HG02840 (cell line): ENCODE data around the gene SYNGR4.
A peak's percentile ranks its signal among the peaks of the same experiment; 100 is the strongest.

Experiments
- ATAC-seq: cut with Tn5 transposase; IDR thresholded peaks from one replicate; pipeline ENCODE4 v1.9.1; 2021; ENCODE audit warnings: mild to moderate bottlenecking, moderate library complexity, moderate number of reproducible peaks; ENCODE audit not compliant: unreplicated experiment, low FRiP score

The SYNGR4 gene

GRCh38 chr19:48340995-48341394 is 23.2 kb upstream of the SYNGR4 start:
- ATAC-seq = no peak

- no peak for ATAC-seq
Measured at GRCh38 chr19:48341515-48342413, 22.4 kb upstream of the SYNGR4 start.

- no peak for ATAC-seq
Measured at GRCh38 chr19:48342414-48342738, 21.8 kb upstream of the SYNGR4 start.

GRCh38 chr19:48342841-48343540 is 21.2 kb upstream of the SYNGR4 start:
- no peak for ATAC-seq

DNA sequence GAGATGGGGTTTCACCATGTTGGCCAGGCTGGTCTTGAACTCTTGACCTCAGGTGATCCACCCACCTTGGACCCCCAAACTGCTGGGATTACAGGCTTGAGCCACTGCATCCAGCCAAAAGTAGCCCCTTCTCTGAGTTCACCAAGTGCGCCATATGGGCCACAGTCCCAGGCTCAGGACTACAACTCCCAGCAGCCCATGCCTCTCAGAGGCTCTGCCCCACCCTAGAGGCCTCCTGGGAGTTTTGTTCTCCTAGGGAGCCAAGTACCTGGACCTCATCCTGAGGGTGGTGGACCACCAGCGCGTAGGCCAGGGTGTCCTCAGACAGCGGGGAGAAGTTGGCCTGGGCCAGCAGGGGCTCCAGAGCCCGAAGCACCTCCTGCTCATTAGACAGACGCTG is 19.3 kb upstream of the SYNGR4 start:
- ATAC-seq = no peak

- ATAC-seq = no peak
Measured at GRCh38 chr19:48346191-48346590, 18.0 kb upstream of the SYNGR4 start.

- no peak for ATAC-seq
Measured at GRCh38 chr19:48348045-48348444, 16.1 kb upstream of the SYNGR4 start.

GRCh38 chr19:48348737-48349136 is 15.4 kb upstream of the SYNGR4 start:
- ATAC-seq = no peak

DNA sequence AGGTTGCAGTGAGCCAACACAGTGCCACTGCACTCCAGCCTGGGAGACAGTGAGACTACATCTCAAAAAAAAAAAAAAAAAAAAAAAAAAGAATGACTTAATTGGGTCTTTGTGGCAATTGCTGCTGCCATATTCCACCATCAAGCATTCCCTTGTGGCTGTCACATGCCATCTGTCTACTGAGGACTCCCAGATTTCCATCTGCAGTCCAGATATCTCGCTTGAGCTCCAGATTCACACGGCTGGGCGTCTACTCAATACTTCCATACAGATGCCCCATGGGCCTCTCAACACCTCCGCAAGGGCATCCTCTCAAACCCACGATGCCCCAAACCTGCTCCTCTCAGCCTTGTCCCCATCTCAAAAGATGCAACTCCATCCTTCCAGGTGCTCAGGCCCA is 13.3 kb upstream of the SYNGR4 start:
- no peak for ATAC-seq

GRCh38 chr19:48351341-48351752 is 12.8 kb upstream of the SYNGR4 start:
- no peak for ATAC-seq

GRCh38 chr19:48353677-48354076 is 10.5 kb upstream of the SYNGR4 start:
- no peak for ATAC-seq

DNA sequence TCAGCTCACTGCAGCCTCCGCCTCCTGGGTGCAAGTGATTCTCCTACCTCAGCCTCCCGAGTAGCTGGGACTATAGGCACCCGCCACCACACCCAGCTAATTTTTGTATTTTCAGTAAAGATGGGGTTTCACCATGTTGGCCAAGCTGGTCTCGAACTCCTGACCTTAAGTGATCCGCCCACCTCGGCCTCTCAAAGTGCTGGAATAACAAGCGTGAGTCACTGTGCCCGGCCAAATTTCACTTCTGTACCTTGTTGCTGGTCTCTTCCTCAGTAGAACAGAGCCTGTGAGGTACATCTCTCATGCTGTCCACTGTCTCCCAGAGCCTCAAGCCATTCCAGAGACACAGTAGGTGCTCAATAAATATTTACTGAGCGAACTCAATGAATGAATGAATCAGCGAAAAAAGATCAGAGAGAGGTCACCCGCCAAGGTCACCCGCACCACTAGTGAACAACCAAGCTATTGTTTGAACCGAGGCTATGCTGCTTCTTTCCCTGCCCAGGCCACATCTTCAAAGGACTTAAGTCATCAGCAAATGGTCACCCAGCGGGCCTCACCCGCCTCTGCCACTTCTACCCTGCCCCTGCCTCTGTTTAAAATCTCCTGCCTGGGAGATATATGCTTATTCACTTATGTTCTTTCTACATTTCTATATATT is 9.7 kb upstream of the SYNGR4 start:
- ATAC-seq = no peak

DNA sequence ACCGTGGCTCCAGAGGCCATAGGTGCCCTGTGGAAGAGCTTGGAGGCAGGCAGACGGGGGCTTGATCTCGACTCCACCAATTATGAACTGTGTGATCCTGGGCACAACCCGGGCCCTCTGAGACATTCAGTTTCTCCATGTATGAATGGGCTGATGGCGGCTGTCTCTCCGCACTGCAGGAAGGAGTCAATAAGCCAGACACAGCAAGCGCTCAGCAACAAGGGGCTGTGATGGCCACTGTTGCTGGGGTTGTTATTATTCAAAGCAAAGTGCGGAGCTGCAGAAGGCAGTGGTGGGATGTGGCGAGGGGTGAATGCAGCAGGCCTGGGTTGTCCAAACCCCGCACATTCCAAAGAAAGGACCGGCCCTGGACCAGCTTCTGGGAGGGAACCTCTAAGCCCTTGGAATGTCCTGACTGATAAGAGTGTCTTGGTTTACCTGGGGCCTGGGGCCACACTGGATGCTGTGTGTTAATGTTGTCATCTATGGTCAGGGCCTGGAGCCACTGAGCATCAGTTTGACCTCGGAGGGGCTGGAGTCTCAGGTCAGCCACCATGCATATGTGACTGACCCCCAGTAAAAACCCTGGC is 8.7 kb upstream of the SYNGR4 start:
- no peak for ATAC-seq

DNA sequence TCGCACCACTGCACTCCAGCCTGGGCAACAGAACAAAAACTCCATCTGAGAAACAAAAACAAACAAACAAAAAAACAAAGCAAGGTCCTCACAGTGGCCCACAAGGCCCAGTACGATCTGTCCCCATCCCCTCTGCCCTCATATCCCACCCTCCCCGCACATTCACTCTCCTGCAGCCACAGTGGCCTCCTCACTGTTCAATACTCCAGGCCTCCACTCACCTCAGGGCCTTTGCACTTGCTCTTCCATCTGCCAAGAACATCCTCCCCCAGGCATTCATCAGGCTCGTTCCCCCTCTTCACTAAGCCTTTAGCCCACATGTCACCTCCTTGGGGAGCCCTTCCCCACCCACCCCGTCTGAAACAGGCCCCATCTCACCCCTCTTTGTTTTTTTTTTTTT is 5.0 kb upstream of the SYNGR4 start:
- no peak for ATAC-seq

DNA sequence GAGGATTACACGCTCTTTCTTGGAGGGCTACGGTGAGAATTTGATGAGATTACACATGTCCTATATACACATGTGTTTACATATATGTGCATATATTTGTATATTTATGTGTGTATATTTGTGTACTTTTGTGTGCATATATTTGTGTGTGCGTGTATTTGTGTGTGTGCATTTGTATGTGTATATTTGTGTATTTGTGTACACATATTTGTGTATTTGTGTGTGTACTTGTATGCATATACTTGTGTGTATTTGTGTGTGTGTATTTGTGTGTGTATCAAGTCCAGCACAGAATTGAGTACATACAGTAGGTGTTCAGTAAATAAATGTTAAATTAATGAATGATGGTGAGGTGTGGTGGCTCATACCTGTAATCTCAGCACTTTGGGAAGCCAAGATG is 2.3 kb upstream of the SYNGR4 start:
- ATAC-seq = no peak

- ATAC-seq = peak; percentile 39
Measured at GRCh38 chr19:48362716-48363499, 1.3 kb upstream of the SYNGR4 start.

DNA sequence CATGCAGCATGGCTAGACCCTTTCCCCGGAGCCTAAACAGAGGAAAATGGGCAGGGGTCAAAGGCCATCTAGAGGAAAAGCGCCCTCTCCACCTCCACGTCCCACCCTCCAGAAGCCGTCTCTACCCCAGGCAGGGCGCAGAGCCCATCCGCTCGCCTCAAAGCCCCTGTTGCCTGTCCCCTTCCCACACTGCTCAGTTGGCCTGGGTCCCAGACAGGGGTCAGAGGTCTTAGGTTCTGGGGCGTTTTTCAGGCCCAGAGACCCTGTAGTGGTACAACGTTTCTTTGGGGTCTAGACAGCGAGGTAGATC is 712 bp upstream of the SYNGR4 start:
- peak; percentile 20 for ATAC-seq

DNA sequence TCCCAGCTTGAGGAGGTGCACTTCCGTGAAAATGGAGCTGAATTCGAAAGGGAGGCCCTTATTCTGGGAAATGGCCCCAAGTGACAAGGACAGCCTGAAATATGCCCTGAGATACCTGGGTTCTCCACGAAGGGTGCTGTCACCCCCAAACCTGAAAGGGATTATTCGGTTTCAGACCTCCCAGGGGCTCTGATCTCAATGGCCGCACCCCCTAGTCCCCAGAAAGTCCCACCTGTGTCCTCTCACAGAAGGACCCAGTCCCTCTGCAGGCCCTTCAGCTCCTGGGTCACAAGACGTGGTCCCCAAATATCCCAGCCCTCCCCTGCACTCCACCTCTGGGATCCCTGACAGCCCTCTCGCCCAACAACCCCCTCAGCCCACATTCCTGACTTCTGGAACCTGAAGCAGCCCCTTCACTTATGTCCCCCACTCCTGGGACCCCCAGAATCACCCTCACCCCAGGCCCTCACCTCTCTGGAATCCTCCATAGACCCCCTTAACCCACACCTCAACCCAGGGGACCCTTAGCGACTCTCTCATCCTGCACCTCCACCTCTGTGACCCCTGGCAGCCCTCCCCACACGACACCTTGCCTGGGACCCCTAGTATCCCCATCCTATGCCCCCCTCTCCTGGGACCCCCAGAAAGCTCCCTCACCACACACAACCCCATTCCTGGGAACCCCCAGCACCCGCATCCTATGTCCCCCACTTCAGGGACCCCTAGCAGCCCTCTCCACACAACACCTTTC is 606 bp downstream of the SYNGR4 start:
- no peak for ATAC-seq

DNA sequence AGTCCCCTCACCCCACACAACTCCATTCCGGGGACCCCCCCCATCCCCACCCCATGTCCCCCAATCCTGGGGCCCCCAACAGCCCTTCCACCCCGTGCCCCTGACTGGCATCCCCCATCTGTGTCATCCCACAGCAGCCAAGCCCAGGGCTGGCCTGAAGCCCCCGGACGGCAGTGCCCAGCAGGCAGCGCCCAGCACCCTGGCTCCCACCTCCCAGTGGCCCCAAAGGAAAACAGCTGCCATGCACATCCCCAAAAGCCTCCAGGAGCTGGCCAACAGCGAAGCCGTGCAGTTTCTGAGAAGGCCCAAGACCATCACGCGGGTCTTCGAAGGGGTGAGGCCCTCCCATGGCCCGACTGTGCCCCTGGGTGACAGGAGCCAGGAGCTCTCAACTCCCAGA is 1.4 kb downstream of the SYNGR4 start:
- no peak for ATAC-seq

- ATAC-seq = no peak
Measured at GRCh38 chr19:48367855-48368254, 3.7 kb downstream of the SYNGR4 start.
